Calu3 (cell line): ENCODE data around the gene EIF1B. TPM values are rescaled to one million over a fixed set of nuclear protein-coding genes. Genes with fewer than 3 reads are reported as not detected.

Experiments used
- BruUV-seq: library from RNA; stranded (reverse); fragments of 400-500 nt; replicated peaks from 2 replicates; lab custom pipeline; 2021; lab: Mats Ljungman, UMichigan
- CTCF ChIA-PET: fragments of 300-600 bp; sonication (Branson Sonifier 250); formaldehyde crosslinking; loops from one replicate; lab custom pipeline; 2022; ENCODE audit warnings: antibody characterized with exemption; lab: Charles Lee
- DNase-seq: peaks from one replicate; pipeline ENCODE4 v3.0.0; 2022
- H3K27ac Mint-ChIP-seq: one replicate; pipeline ENCODE4 v1.8.0; 2022; ENCODE audit warnings: mixed read lengths; ENCODE audit not compliant: unreplicated experiment
- H3K27me3 Mint-ChIP-seq: one replicate; pipeline ENCODE4 v1.8.0; 2022; ENCODE audit warnings: mixed read lengths; ENCODE audit not compliant: unreplicated experiment
- H3K36me3 Mint-ChIP-seq: one replicate; pipeline ENCODE4 v1.8.0; 2022; ENCODE audit warnings: mild to moderate bottlenecking, moderate library complexity, mixed read lengths; ENCODE audit not compliant: insufficient read depth, unreplicated experiment
- H3K4me1 Mint-ChIP-seq: one replicate; pipeline ENCODE4 v1.8.0; 2022; ENCODE audit warnings: mild to moderate bottlenecking, low read depth, mixed read lengths; ENCODE audit not compliant: unreplicated experiment
- H3K4me3 Mint-ChIP-seq: one replicate; pipeline ENCODE4 v1.8.0; 2022; ENCODE audit warnings: mild to moderate bottlenecking, low read depth, moderate library complexity, mixed read lengths; ENCODE audit not compliant: unreplicated experiment
- H3K9me3 Mint-ChIP-seq: one replicate; pipeline ENCODE4 v1.8.0; 2022; ENCODE audit warnings: low read depth, mixed read lengths; ENCODE audit not compliant: unreplicated experiment
- intact Hi-C: fragments of 100-400 bp; cut with micrococcal nuclease; formaldehyde crosslinking; loops from one replicate; pipeline ENCODE4 v1.10.0; 2022; ENCODE audit not compliant: unreplicated experiment
- total RNA-seq: library from RNA; stranded (reverse); gene quantifications from 2 replicates; pipeline ENCODE4 v1.2.3, GENCODE V29; 2022
- TF ChIP-seq, protein P1 (sequence below): fragments of 200-600 bp; IDR thresholded peaks from one replicate; pipeline ENCODE4 v1.8.0; 2022; ENCODE audit warnings: antibody characterized with exemption; ENCODE audit not compliant: unreplicated experiment

EIF1B gene
- total RNA-seq, 1 experiment from 2014 or later = 41.3 TPM

DNA sequence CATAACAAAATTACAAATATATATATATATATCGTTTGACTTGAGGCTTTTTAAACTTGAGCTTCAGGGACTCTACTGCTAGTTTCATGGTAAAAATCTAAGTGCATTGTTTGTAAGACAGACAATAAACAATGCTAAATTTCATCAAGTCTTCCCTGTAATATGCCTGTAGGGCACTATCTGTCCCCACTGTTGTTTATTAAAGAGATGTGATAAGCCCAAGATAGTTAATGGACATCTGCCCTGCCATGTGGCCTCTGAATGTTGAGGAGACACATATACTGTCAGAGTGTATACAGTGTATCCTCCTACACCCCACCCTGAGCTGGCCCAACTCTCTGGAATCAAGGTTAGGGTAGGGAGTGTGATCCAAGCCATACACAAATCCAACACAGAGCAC is 15.1 kb upstream of the EIF1B start:
- Mint-ChIP-seq H3K27me3 (no peaks in the 10 kb centered on the region), H3K9me3 (no peaks in the 10 kb centered on the region), H3K36me3 (no peaks in the 10 kb centered on the region), H3K27ac (no peak overlapping the region), H3K4me3 (no peak overlapping the region), H3K4me1 (peaks cover under 1% of the 10 kb centered on the region)
- BruUV-seq = no TSS peak
- no peak for DNase-seq
- CTCF ChIA-PET = interaction anchor here (0.5 to 1.1 kb wide), 2 partner anchors 10 to 1639 kb away, joined by 3 read pairs; no protein-coding TSS in a partner anchor
- TF ChIP-seq, protein P1, sequence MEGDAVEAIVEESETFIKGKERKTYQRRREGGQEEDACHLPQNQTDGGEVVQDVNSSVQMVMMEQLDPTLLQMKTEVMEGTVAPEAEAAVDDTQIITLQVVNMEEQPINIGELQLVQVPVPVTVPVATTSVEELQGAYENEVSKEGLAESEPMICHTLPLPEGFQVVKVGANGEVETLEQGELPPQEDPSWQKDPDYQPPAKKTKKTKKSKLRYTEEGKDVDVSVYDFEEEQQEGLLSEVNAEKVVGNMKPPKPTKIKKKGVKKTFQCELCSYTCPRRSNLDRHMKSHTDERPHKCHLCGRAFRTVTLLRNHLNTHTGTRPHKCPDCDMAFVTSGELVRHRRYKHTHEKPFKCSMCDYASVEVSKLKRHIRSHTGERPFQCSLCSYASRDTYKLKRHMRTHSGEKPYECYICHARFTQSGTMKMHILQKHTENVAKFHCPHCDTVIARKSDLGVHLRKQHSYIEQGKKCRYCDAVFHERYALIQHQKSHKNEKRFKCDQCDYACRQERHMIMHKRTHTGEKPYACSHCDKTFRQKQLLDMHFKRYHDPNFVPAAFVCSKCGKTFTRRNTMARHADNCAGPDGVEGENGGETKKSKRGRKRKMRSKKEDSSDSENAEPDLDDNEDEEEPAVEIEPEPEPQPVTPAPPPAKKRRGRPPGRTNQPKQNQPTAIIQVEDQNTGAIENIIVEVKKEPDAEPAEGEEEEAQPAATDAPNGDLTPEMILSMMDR = no peak
- intact Hi-C loops = no loop called here

DNA sequence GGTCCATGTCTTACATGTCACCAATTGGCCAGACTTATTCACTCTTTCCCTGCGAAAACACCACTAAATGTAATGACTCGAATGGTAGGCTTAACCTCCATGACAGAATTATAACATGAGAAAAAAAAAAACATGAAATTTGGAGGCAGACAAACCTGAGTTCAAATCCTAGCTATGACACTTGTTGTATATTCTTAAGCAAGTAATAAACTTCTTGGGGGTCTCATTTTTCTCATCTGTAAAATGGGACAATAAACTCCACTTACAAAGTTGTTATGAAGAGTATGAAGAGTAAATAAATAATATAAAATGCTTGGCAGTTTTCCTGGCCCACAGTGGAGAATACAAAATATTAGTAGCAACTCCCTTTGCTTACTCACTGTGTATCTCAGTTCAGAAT is 11.4 kb upstream of the EIF1B start:
- Mint-ChIP-seq H3K4me1 (peaks cover 8% of the 10 kb centered on the region), H3K4me3 (no peak overlapping the region), H3K27ac (no peak overlapping the region), H3K9me3 (no peaks in the 10 kb centered on the region), H3K36me3 (no peaks in the 10 kb centered on the region), H3K27me3 (no peaks in the 10 kb centered on the region)
- CTCF ChIA-PET = no interaction called here
- DNase-seq = no peak
- TF ChIP-seq, protein P1 = no peak
- BruUV-seq = no TSS peak
- intact Hi-C loops = no loop called here

DNA sequence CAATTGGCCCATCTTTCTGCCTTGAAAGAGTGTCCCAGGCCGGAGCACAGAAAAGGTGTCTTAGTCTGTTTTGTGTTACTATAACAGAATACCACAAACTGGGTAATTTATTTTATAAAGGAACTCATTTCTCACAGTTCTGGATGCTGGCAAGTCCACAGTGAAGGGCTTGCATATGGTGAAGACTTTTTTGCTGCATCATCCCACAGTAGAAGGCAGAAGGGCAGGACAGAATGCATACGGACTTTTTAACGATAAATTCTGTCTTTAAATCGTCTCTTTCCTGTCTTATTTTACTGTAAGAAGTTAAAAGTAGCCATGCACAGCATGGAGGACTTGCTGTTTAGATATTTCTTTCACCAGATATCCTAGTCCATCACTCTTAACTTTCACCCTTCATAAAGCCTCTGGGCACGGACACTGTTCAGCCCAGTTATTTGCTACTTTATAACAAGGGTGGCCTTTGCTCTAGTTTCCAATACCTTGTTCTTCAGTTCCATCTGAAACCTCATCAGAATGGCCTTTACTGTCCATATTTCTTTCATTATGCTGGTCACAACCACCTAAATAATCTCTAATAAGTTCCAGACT is 10.3 kb upstream of the EIF1B start:
- no peak overlapping the region for H3K27ac Mint-ChIP-seq
- CTCF ChIA-PET = no interaction called here

DNA sequence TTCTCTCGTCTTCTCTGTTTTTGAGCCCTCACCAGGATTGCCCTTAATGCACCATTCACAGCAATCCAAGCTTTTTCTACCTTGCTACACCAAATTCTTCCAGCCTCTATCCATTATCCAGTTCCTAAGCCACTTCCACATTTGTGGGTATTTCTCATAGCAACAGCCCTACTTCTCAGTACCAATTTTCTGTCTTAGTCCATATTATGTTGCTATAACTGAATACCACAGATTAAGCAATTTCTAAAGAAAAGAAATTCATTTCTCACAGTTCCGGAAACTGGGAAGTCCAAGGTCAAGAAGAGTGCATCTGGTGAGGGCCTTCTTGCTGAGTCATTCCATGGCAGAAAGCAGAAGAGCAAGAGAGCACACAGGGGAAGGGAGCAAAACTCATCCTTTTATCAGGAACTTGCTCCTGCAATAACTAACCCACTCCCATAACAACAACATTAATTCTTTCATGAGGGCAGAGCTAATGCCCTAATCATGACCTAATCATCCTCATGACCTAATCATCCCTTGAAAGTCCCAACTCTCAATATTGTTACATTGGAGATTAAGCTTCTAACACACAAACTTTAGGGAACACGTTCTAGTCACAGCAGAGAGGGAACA is 9.7 kb upstream of the EIF1B start:
- CTCF ChIA-PET = no interaction called here
- H3K27me3 Mint-ChIP-seq = no peaks in the 10 kb centered on the region
- no TSS peak for BruUV-seq
- intact Hi-C loops = no loop called here
- DNase-seq = no peak
- H3K9me3 Mint-ChIP-seq = no peaks in the 10 kb centered on the region
- TF ChIP-seq, protein P1 = no peak
- H3K27ac Mint-ChIP-seq = no peak overlapping the region
- H3K4me1 Mint-ChIP-seq = peaks cover 8% of the 10 kb centered on the region
- no peak overlapping the region for H3K4me3 Mint-ChIP-seq
- no peaks in the 10 kb centered on the region for H3K36me3 Mint-ChIP-seq

More for the DNA sequence above, 10.3 kb upstream of the EIF1B start:
- TF ChIP-seq, protein P1 = no peak
- Mint-ChIP-seq H3K4me1 (peaks cover 8% of the 10 kb centered on the region), H3K27me3 (no peaks in the 10 kb centered on the region), H3K36me3 (no peaks in the 10 kb centered on the region), H3K9me3 (no peaks in the 10 kb centered on the region), H3K4me3 (no peak overlapping the region)
- BruUV-seq = no TSS peak
- intact Hi-C loops = no loop called here
- no peak for DNase-seq
